Suprapubic skin (tissue), 4 donors: ENCODE data around the gene ACOT7.

ENCODE experiments used
- CTCF ChIP-seq, 2 donors: fragments of 200-600 bp in 1 of 2; fragments of 450-650 bp in 1 of 2; sonication (generic) in 1 of 2; IDR thresholded peaks; one replicate each; pipeline ENCODE4 v1.5.1; 2016 to 2019; ENCODE audit warnings: antibody characterized with exemption in 2 of 2, mild to moderate bottlenecking in 1 of 2, moderate library complexity in 1 of 2
- EP300 ChIP-seq: sonication (generic); formaldehyde crosslinking; IDR thresholded peaks from one replicate; pipeline ENCODE4 v1.6.1; 2017; ENCODE audit warnings: antibody characterized with exemption
- POLR2A ChIP-seq, 2 donors: fragments of 450-650 bp; IDR thresholded peaks; one replicate each; pipeline ENCODE4 v1.6.1; 2017; ENCODE audit warnings: antibody characterized with exemption in 2 of 2, mild to moderate bottlenecking in 2 of 2, moderate library complexity in 2 of 2
- POLR2AphosphoS5 ChIP-seq, 3 donors: sonication (generic); formaldehyde crosslinking; IDR thresholded peaks; one replicate each; pipeline ENCODE4 v1.6.1; 2017; ENCODE audit warnings: antibody characterized with exemption in 3 of 3

GRCh38 chr1:6220236-6220635, 173.3 kb downstream of the ACOT7 start:
- no peak for TF ChIP-seq CTCF (IDR thresholded peaks at IDR 0.05)
- no peak for TF ChIP-seq POLR2A (IDR thresholded peaks at IDR 0.05)
- peak in 1 of 3 donors; percentile 60 for TF ChIP-seq POLR2AphosphoS5 (IDR thresholded peaks at IDR 0.05)
- TF ChIP-seq EP300: no peak
